SHP77 (cell line): ENCODE results near the gene SHMT2.

Source experiments
- DNase-seq, 2 experiments: peaks; one replicate each; lab custom pipeline; 2025; lab: John Stamatoyannopoulos, UW

The SHMT2 gene

GRCh38 chr12:57198329-57198728 lies 31.2 kb upstream of the SHMT2 start:
- no peak for DNase-seq

DNA sequence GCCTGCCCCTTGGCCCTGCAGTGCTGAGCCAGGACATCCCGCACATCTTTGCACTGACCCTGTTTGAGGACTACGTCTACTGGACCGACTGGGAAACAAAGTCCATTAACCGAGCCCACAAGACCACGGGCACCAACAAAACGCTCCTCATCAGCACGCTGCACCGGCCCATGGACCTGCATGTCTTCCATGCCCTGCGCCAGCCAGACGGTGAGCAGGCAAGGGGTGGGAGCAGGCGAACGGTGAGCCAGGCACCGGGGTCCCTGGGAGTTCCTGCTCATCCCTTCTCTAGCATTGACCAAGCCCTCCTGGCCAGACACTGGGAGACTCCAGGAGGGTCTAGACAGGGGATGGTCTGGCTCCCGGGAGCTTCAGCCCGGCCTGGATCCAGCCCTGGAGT lies 30.3 kb upstream of the SHMT2 start:
- DNase-seq: no peak

- DNase-seq: no peak
Measured at GRCh38 chr12:57200497-57200896, 29.0 kb upstream of the SHMT2 start.

- no peak for DNase-seq
Measured at GRCh38 chr12:57201219-57201618, 28.3 kb upstream of the SHMT2 start.

GRCh38 chr12:57201631-57202030 lies 27.9 kb upstream of the SHMT2 start:
- no peak for DNase-seq

- no peak for DNase-seq
Measured at GRCh38 chr12:57202321-57202720, 27.2 kb upstream of the SHMT2 start.

- no peak for DNase-seq
Measured at GRCh38 chr12:57203201-57203600, 26.3 kb upstream of the SHMT2 start.

- DNase-seq: no peak
Measured at GRCh38 chr12:57203791-57204190, 25.7 kb upstream of the SHMT2 start.

- no peak for DNase-seq
Measured at GRCh38 chr12:57204454-57204853, 25.1 kb upstream of the SHMT2 start.

GRCh38 chr12:57205186-57205585 lies 24.3 kb upstream of the SHMT2 start:
- DNase-seq: no peak

DNA sequence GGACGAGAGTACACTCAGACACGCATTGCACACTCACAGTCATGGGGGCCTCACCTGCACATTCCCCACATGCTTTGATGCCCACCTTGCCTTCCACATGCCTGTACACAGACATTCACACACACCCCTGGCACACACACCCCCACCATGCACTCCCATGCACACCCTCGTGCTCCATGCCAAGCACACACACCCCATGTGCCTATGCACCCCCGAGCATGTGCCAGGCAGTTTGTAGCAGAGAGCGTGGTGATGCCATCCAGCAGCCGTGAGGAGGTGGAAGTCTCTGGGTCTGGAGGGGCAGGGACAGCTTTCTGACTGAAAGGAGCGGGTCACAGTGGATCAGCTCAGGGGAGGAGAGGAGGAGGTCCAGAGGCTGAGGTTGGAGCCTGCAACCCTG lies 23.6 kb upstream of the SHMT2 start:
- no peak for DNase-seq

DNA sequence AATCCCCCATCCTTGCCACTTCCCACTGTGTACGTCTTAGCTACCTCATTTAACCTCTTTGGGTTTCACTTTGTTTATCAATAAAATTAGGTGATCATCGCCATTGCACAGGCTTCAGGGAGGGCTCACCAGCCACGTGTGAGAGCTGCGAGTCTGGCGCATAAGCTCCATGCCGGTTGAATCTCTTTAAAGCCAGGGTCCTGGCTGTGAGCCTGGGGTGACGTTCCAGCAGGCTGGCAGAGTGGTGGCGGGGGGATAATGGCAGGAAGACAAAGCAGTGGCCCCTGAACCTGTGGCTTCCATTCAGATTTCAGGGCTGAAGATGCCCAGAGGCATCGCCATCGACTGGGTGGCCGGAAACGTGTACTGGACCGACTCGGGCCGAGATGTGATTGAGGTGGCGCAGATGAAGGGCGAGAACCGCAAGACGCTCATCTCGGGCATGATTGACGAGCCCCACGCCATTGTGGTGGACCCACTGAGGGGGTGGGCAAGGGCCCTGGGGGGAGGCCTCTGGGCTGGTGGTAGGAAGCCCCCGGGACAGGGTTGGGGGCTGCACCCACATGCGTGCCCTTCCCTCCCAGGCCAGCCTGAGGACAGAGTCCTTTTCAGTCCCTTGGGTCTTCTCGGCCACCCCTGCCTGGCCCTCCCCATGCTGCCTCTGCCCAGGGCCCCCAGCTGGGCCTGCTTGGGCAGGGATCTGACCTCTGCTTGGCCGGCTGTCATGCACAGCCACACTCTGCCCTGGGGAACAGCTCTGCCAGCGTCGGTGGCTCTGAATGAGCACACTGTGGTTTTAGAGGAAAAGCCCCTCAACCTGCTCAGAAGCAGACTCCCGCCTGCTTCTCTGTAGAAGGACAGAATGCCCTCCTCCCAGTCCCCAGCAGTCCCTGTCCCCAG lies 21.5 kb upstream of the SHMT2 start:
- DNase-seq: no peak

DNA sequence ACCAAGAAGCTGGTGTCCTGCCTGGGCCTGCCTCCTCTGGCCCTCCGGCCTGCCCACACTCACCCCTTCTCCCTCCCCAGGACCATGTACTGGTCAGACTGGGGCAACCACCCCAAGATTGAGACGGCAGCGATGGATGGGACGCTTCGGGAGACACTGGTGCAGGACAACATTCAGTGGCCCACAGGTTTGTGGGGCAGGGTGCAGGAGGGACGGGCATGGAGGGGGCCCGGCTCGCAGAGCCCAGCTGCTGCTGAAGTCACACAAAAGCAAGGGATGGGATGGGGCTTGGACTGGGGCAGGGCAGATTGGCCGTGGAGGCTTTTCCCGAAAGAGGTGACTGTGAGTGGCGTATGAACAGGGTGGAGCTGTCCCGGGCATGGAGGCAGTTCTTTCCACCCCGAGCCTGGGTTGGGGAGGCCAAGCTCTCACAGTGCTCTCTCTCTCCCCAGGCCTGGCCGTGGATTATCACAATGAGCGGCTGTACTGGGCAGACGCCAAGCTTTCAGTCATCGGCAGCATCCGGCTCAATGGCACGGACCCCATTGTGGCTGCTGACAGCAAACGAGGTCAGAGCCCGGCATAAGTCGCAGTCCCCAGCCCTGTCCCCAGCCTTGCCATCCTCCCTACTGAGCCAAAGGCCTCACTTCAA lies 20.8 kb upstream of the SHMT2 start:
- DNase-seq: no peak

- no peak for DNase-seq
Measured at GRCh38 chr12:57209916-57210315, 19.6 kb upstream of the SHMT2 start.

- no peak for DNase-seq
Measured at GRCh38 chr12:57210461-57210860, 19.1 kb upstream of the SHMT2 start.

- DNase-seq: no peak
Measured at GRCh38 chr12:57210926-57211692, 18.4 kb upstream of the SHMT2 start.

- DNase-seq: no peak
Measured at GRCh38 chr12:57211791-57212700, 17.5 kb upstream of the SHMT2 start.

DNA sequence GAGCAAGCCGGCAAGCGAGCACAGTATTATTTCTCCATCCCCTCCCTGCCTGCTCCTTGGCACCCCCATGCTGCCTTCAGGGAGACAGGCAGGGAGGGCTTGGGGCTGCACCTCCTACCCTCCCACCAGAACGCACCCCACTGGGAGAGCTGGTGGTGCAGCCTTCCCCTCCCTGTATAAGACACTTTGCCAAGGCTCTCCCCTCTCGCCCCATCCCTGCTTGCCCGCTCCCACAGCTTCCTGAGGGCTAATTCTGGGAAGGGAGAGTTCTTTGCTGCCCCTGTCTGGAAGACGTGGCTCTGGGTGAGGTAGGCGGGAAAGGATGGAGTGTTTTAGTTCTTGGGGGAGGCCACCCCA lies 16.8 kb upstream of the SHMT2 start:
- DNase-seq: no peak

GRCh38 chr12:57213058-57213715 lies 16.3 kb upstream of the SHMT2 start:
- DNase-seq: peak; percentile 71 to 74

DNA sequence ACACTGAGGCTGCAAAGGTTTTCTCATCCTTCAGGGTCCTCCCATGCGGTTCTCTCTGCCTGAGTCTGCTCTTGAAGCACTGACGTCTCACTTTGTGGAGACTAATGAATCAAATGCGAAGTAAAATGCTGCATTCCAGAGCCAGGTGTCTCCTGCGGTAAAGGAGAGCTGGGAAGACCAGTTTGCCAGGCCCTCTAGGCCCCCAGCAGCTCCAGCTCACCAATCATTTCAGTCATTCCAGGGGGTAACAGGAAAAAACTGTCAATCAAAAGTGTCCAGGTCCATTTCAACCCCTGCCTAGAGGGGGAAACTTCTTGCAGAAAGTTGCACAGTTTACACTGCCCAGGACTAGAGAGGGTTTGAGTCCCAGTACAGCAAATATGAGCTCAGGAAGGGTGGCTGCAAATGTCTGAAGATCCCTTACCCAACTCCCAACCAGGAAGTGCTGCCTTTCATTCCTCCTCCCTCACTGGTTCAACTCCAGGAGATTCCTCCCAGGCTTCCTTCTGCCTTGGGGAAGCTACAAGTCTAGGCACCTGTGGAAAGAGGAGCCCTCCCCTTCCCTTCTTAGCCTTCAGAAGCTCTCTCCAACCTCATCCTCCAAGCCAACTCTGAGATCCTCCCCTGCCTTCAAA lies 15.6 kb upstream of the SHMT2 start:
- DNase-seq: peak in 1 of 2 experiments; percentile 62

DNA sequence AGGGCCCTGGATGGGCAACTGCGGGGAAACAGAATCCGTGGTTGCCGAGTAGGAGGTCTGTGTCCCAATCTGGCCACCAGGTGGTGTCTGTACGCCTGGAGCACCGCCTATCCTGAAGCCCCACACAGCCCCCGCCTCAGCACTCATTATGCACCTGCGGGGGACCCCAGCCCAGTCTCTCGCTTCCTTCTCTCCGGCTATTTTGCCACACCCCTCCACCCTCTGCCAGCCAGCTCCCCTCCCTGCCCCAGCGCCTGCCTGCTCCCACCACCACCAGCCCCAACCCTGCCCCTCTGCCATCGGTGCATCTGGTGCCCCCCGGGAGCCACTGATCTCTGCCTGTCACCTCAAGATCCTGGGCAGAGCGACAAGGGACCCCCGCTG lies 15.1 kb upstream of the SHMT2 start:
- peak in 1 of 2 experiments; percentile 76 for DNase-seq
